ENCODE measurements around the gene ISX. TPM values are rescaled to one million over a fixed set of nuclear protein-coding genes. Genes with fewer than 3 reads are reported as not detected.

Gene ISX
- total RNA-seq, 1 donor from 2014 or later, result not detected

- H3K27me3 Mint-ChIP-seq, result peaks cover 38% of the 10 kb centered on the region
- intact Hi-C loops (cut with micrococcal nuclease), result no loop called here
- H3K4me3 Mint-ChIP-seq, result no peak overlapping the region
- no peak overlapping the region for H3K27ac Mint-ChIP-seq
- no peaks in the 10 kb centered on the region for H3K9me3 Mint-ChIP-seq
- ChIA-PET CTCF (no interaction called here), POLR2A (no interaction called here)
- no peaks in the 10 kb centered on the region for H3K4me1 Mint-ChIP-seq
- ATAC-seq (ENCODE audit: low read depth) (no peak), DNase-seq (no peak)
- no peaks in the 10 kb centered on the region for H3K36me3 Mint-ChIP-seq (ENCODE audit: low read depth)
- no peak for TF ChIP-seq CTCF (IDR thresholded peaks at IDR 0.05)
Observed at GRCh38 chr22:35131525-35132000, 65.6 kb downstream of the ISX start.

DNA sequence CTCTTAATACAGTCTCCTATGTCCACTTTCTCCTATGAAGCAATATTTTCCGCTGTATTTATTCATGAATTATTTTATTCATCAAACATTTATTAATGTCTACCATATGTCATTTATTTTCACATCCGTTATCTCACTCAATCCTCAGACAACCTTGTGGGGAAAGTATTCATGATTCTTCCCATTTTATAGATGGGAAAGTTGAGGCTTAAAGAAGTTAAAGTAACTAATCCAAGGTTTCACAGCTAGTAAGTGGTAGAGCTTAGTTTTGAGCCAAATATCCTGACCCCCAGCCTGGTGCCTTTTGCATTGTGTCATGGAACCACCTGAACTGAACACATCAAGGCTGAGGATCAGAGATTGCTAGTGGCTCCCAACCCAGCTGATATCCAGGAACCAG lies 66.6 kb downstream of the ISX start:
- H3K4me3 Mint-ChIP-seq, result no peak overlapping the region

GRCh38 chr22:35133702-35134380 lies 67.9 kb downstream of the ISX start:
- CTCF ChIA-PET, result no interaction called here
- H3K4me1 Mint-ChIP-seq, result no peaks in the 10 kb centered on the region
- H3K27me3 Mint-ChIP-seq, result peaks cover 31% of the 10 kb centered on the region
- no peak for TF ChIP-seq CTCF (IDR thresholded peaks at IDR 0.05)
- no peaks in the 10 kb centered on the region for H3K9me3 Mint-ChIP-seq
- ATAC-seq (ENCODE audit: low read depth) (no peak), DNase-seq (no peak)
- no peaks in the 10 kb centered on the region for H3K36me3 Mint-ChIP-seq (ENCODE audit: low read depth)
- H3K27ac Mint-ChIP-seq, result no peak overlapping the region
- intact Hi-C loops (cut with micrococcal nuclease), result no loop called here
- POLR2A ChIA-PET, result no interaction called here
- H3K4me3 Mint-ChIP-seq, result no peak overlapping the region

More for the DNA sequence above, 66.6 kb downstream of the ISX start:
- Mint-ChIP-seq H3K4me1 (no peaks in the 10 kb centered on the region), H3K9me3 (no peaks in the 10 kb centered on the region), H3K27me3 (peaks cover 34% of the 10 kb centered on the region), H3K36me3 (ENCODE audit: low read depth) (no peaks in the 10 kb centered on the region), H3K27ac (no peak overlapping the region)
- CTCF ChIA-PET, result no interaction called here
- DNase-seq, result no peak
- intact Hi-C loops (cut with micrococcal nuclease), result no loop called here
- TF ChIP-seq CTCF (IDR thresholded peaks at IDR 0.05), result no peak
- POLR2A ChIA-PET, result no interaction called here
- no peak for ATAC-seq (ENCODE audit: low read depth)

DNA sequence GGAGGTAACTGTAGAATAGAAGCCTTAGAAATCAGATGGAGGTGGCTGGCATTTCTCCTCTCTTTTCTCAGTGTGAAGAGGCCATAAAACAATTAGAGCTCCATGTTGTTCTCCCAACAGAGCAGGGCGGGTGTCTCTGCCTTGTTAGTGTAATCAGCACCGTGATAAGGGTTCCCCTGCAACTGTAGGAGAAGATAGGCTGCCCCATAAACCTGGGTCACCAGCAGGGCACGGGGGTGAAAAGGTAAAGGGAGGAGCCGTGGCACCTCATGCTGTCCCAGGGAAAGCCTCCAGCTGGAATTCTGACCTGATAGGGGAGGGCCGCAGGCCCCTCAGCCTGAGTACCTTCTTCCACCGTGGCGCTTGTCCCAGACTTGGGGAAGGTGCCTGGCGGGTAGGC lies 68.7 kb downstream of the ISX start:
- DNase-seq, result no peak
- H3K27me3 Mint-ChIP-seq, result peaks cover 28% of the 10 kb centered on the region
- ChIA-PET POLR2A (no interaction called here), CTCF (no interaction called here)
- H3K27ac Mint-ChIP-seq, result no peak overlapping the region
- no peaks in the 10 kb centered on the region for H3K9me3 Mint-ChIP-seq
- intact Hi-C loops (cut with micrococcal nuclease), result no loop called here
- TF ChIP-seq CTCF (IDR thresholded peaks at IDR 0.05), result no peak
- ATAC-seq (ENCODE audit: low read depth), result no peak
- H3K36me3 Mint-ChIP-seq (ENCODE audit: low read depth), result no peaks in the 10 kb centered on the region
- H3K4me1 Mint-ChIP-seq, result no peaks in the 10 kb centered on the region
- H3K4me3 Mint-ChIP-seq, result no peak overlapping the region

- H3K27me3 Mint-ChIP-seq, result peaks cover 28% of the 10 kb centered on the region
- H3K4me3 Mint-ChIP-seq, result no peak overlapping the region
- DNase-seq, result no peak
- no peak for ATAC-seq (ENCODE audit: low read depth)
- H3K4me1 Mint-ChIP-seq, result no peaks in the 10 kb centered on the region
- ChIA-PET POLR2A (no interaction called here), CTCF (no interaction called here)
- intact Hi-C loops (cut with micrococcal nuclease), result no loop called here
- H3K9me3 Mint-ChIP-seq, result no peaks in the 10 kb centered on the region
- TF ChIP-seq CTCF (IDR thresholded peaks at IDR 0.05), result no peak
- no peak overlapping the region for H3K27ac Mint-ChIP-seq
- H3K36me3 Mint-ChIP-seq (ENCODE audit: low read depth), result no peaks in the 10 kb centered on the region
Observed at GRCh38 chr22:35135165-35135564, 69.2 kb downstream of the ISX start.

Other genes starting within 250 kb of the ISX start
- 22.5 and 24.8 TPM in 2 replicates for gene HMGXB4, start 191.3 kb downstream of the ISX start, total RNA-seq
- 32.2 and 40.8 TPM in 2 replicates for gene TOM1, start 233.7 kb downstream of the ISX start, total RNA-seq

Measured in activated B cell treated with CpG ODN at 0.5 μM for 24 hours (primary cell).